K562 (cell line): ENCODE results near the gene OR5H15. TPM values are rescaled to one million over a fixed set of nuclear protein-coding genes. Genes with fewer than 3 reads are reported as not detected.

Experiments used
- ATAC-seq: fragments of 200-7000 bp; cut with Tn5 transposase; 3 replicates; pipeline ENCODE4 v1.9.1; 2020; ENCODE audit warnings: moderate library complexity
- BruUV-seq: library from RNA; stranded (reverse); fragments of 400-500 nt; replicated peaks from 2 replicates; lab custom pipeline; 2021; lab: Mats Ljungman, UMichigan
- CTCF ChIA-PET: fragments of 300-600 bp; formaldehyde crosslinking; extraction: SDS; loops from one replicate; lab custom pipeline; 2021; ENCODE audit warnings: low intra/inter-chr PET ratio; lab: Yijun Ruan, JAX
- POLR2A ChIA-PET: fragments of 300-600, 350-650 bp; sonication (Branson Sonifier 250); formaldehyde crosslinking; extraction: SDS; loops from one replicate; lab custom pipeline; 2021; ENCODE audit warnings: antibody characterized with exemption, inconsistent platforms; lab: Yijun Ruan, JAX
- DNase-seq, 4 experiments: peaks; one replicate each; pipeline versions ENCODE4 v3.0.0 to v3.0.0-alpha.2; 2011 to 2018; ENCODE audit warnings: low spot score in 3 of 4, mixed read lengths in 3 of 4; ENCODE audit errors: extremely low read depth in 1 of 4
- FAIRE-seq: peaks from 2 replicates; lab custom pipeline; 2011; peaks lifted over from hg19 to GRCh38; lab: Jason Lieb, UNC
- H2AFZ ChIP-seq: 2 replicates; pipeline ENCODE4 v1.6.0; 2011; ENCODE audit warnings: low read depth, low read length, control low read depth, inconsistent platforms
- H3K27ac ChIP-seq: fragments of 200-600 bp; 3 replicates; pipeline ENCODE4 v1.8.0; 2011; ENCODE audit warnings: low read depth, mild to moderate bottlenecking, control low read depth, inconsistent platforms, low read length, moderate library complexity, mixed read lengths; ENCODE audit errors: extremely low read depth
- H3K27me3 ChIP-seq, 2 experiments: fragments of 300-600 bp in 1 of 2; 2 replicates in 1 of 2; 3 replicates in 1 of 2; pipeline versions ENCODE4 v1.6.0 to v1.8.0; 2011; ENCODE audit warnings: inconsistent platforms in 2 of 2, low read length in 2 of 2, mild to moderate bottlenecking in 1 of 2, mixed read lengths in 1 of 2, moderate library complexity in 1 of 2; ENCODE audit not compliant: control insufficient read depth in 2 of 2, insufficient read depth in 2 of 2
- H3K36me3 ChIP-seq: fragments of 300-600 bp; 3 replicates; pipeline ENCODE4 v1.8.0; 2011; ENCODE audit warnings: mild to moderate bottlenecking, low read length, inconsistent platforms; ENCODE audit not compliant: control insufficient read depth, insufficient read depth
- H3K4me1 ChIP-seq, 2 experiments: fragments of 200-600 bp in 1 of 2; replicated peaks in 1 of 2; 2 replicates in 1 of 2; 3 replicates in 1 of 2; pipeline versions ENCODE4 v1.5.1 to v1.8.0; 2011; ENCODE audit warnings: inconsistent platforms in 2 of 2, low read length in 2 of 2, mild to moderate bottlenecking in 1 of 2, mixed read lengths in 1 of 2, moderate library complexity in 1 of 2; ENCODE audit not compliant: control insufficient read depth in 2 of 2, insufficient read depth in 2 of 2
- H3K4me2 ChIP-seq: 2 replicates; pipeline ENCODE4 v1.6.1; 2011; ENCODE audit warnings: low read length, control low read depth, inconsistent platforms, mixed read lengths; ENCODE audit not compliant: insufficient read depth
- H3K4me3 ChIP-seq: fragments of 200-600 bp; sonication (generic), shearing (Covaris generic); 2 replicates; pipeline ENCODE4 v1.5.1; 2016; ENCODE audit warnings: control low read depth, inconsistent platforms
- H3K79me2 ChIP-seq: fragments of 200-600 bp; 3 replicates; pipeline ENCODE4 v1.8.0; 2011; ENCODE audit warnings: low read length, inconsistent platforms; ENCODE audit not compliant: control insufficient read depth, insufficient read depth
- H3K9ac ChIP-seq, 2 experiments: 2 replicates each; pipeline versions ENCODE4 v1.6.0 to v1.6.1; 2011; ENCODE audit warnings: low read depth in 2 of 2, low read length in 2 of 2, control low read depth in 1 of 2, inconsistent platforms in 1 of 2, mild to moderate bottlenecking in 1 of 2, mixed read lengths in 1 of 2; ENCODE audit not compliant: insufficient read depth in 1 of 2
- H3K9me1 ChIP-seq: one replicate; pipeline ENCODE4 v1.6.0; 2011; ENCODE audit warnings: inconsistent platforms, mild to moderate bottlenecking, low read length, moderate library complexity; ENCODE audit not compliant: control insufficient read depth, insufficient read depth
- H3K9me3 ChIP-seq: replicated peaks from 2 replicates; pipeline ENCODE4 v1.5.1; 2011; ENCODE audit warnings: low read depth, low read length, inconsistent platforms; ENCODE audit not compliant: control insufficient read depth, insufficient read depth
- H4K20me1 ChIP-seq: replicated peaks from 2 replicates; pipeline ENCODE4 v1.6.1; 2011; ENCODE audit warnings: low read length, inconsistent platforms, mixed read lengths; ENCODE audit not compliant: control insufficient read depth, insufficient read depth
- ATF1 ChIP-seq, 2 experiments: fragments of 450-650 bp in 1 of 2; IDR thresholded peaks; 2 replicates each; pipeline ENCODE4 v1.6.1; 2016; ENCODE audit warnings: missing compliant biosample characterization in 1 of 2, missing genetic modification characterization in 1 of 2
- CCAR2 ChIP-seq: fragments of 200-400 bp; formaldehyde crosslinking; IDR thresholded peaks from 2 replicates; pipeline ENCODE4 v1.6.1; 2017; ENCODE audit warnings: mild to moderate bottlenecking, low read depth, low read length
- CLOCK ChIP-seq: fragments of 250-450 bp; sonication (Bioruptor Pico); IDR thresholded peaks from 2 replicates; pipeline ENCODE4 v1.4.0; 2020; ENCODE audit warnings: mild to moderate bottlenecking, moderate library complexity, borderline replicate concordance
- GATA2 ChIP-seq: sonication (generic); formaldehyde crosslinking; IDR thresholded peaks from 2 replicates; pipeline ENCODE4 v1.4.0; 2020; ENCODE audit warnings: mild to moderate bottlenecking, missing genetic modification reagents
- HNRNPUL1 ChIP-seq: fragments of 200-400 bp; formaldehyde crosslinking; IDR thresholded peaks from 2 replicates; pipeline ENCODE4 v1.6.1; 2017; ENCODE audit warnings: low read length
- NRF1 ChIP-seq, 2 experiments: fragments of 450-650 bp; IDR thresholded peaks in 1 of 2; conservative IDR thresholded peaks in 1 of 2; 2 replicates each; pipeline ENCODE4 v1.6.1; 2014; ENCODE audit warnings: mild to moderate bottlenecking in 2 of 2
- PATZ1 ChIP-seq: fragments of 250-450 bp; sonication (Bioruptor Pico); IDR thresholded peaks from 2 replicates; pipeline ENCODE4 v1.5.0; 2020; ENCODE audit warnings: mild to moderate bottlenecking, borderline replicate concordance
- PHB2 ChIP-seq: fragments of 450-650 bp; IDR thresholded peaks from 2 replicates; pipeline ENCODE4 v1.6.1; 2017; ENCODE audit warnings: low read depth
- SNAPC5 ChIP-seq: fragments of 250-450 bp; sonication (Bioruptor Pico); IDR thresholded peaks from 2 replicates; pipeline ENCODE4 v1.8.0; 2021; ENCODE audit warnings: moderate library complexity, mild to moderate bottlenecking, inconsistent platforms
- SP1 ChIP-seq: sonication (generic); formaldehyde crosslinking; IDR thresholded peaks from 2 replicates; pipeline ENCODE4 v1.8.1; 2022; ENCODE audit warnings: mild to moderate bottlenecking, missing genetic modification reagents
- ZBTB17 ChIP-seq: fragments of 450-650 bp; formaldehyde crosslinking; IDR thresholded peaks from 2 replicates; pipeline ENCODE4 v1.4.0; 2020; ENCODE audit warnings: mild to moderate bottlenecking
- ZFP1 ChIP-seq: fragments of 450-650 bp; formaldehyde crosslinking; IDR thresholded peaks from 2 replicates; pipeline ENCODE4 v1.4.0; 2020; ENCODE audit warnings: mild to moderate bottlenecking, mixed read lengths
- ZKSCAN1 ChIP-seq: fragments of 150-350 bp; IDR thresholded peaks from 2 replicates; pipeline ENCODE4 v1.6.1; 2016; ENCODE audit warnings: low read depth, low read length
- ZNF121 ChIP-seq: sonication (generic); formaldehyde crosslinking; conservative IDR thresholded peaks from 2 replicates; pipeline ENCODE4 v1.8.0; 2022; ENCODE audit warnings: missing genetic modification reagents
- ZNF134 ChIP-seq: fragments of 250-450 bp; sonication (Bioruptor Pico); conservative IDR thresholded peaks from 2 replicates; pipeline ENCODE4 v1.4.0; 2020
- ZNF174 ChIP-seq: fragments of 250-450 bp; sonication (Bioruptor Pico); IDR thresholded peaks from 2 replicates; pipeline ENCODE4 v1.4.0; 2020; ENCODE audit warnings: mild to moderate bottlenecking
- ZNF316 ChIP-seq: fragments of 450-650 bp; IDR thresholded peaks from 2 replicates; pipeline ENCODE4 v1.6.1; 2016
- ZNF444 ChIP-seq: fragments of 250-450 bp; sonication (Bioruptor Pico); IDR thresholded peaks from 2 replicates; pipeline ENCODE4 v1.4.0; 2020; ENCODE audit warnings: mild to moderate bottlenecking, moderate library complexity
- WGBS: fragments of 100-300 bp; shearing (Covaris generic); methylation state at CpG from one replicate; pipeline ENCODE4 v1.1.6; 2016; ENCODE audit warnings: low coverage, mixed read lengths; ENCODE audit not compliant: insufficient coverage; ENCODE audit errors: missing lambda C conversion rate; 5-methylcytosine and 5-hydroxymethylcytosine counted together
- in situ Hi-C: fragments of 300-500 bp; cut with MboI; formaldehyde crosslinking; loops from 4 replicates; pipeline ENCODE4 v1.15.0; 2018; ENCODE audit warnings: inconsistent platforms, mixed read lengths
- intact Hi-C: fragments of 100-400 bp; cut with micrococcal nuclease; formaldehyde crosslinking; loops from 2 replicates; pipeline ENCODE4 v1.14.2; 2022
- polyA plus RNA-seq, 8 experiments: library from polyadenylated mRNA; depleted of rRNA in 4 of 8; stranded (reverse) in 5 of 8; unstranded in 3 of 8; fragments of >200 nt; fragmentation: Nextera tagmentation in 2 of 8; fragmentation: Illumina TruSeq in 1 of 8; extraction: Ambion mirVana in 2 of 8; extraction: Trizol in 1 of 8; gene quantifications; 2 replicates each; pipeline versions ENCODE4 v1.2.1 to v1.2.3, GENCODE V29; 2011 to 2014; ENCODE audit warnings: inconsistent platforms in 1 of 8, missing spikeins in 1 of 8
- total RNA-seq, 7 experiments: library from RNA; depleted of rRNA in 6 of 7; stranded (reverse); fragments of >200 nt in 6 of 7; fragmentation: Illumina TruSeq in 2 of 7; extraction: Trizol in 2 of 7; gene quantifications; 2 replicates each; pipeline versions ENCODE4 v1.2.1 to v1.2.3, GENCODE V29; 2011 to 2021; ENCODE audit warnings: low replicate concordance in 1 of 7

The OR5H15 gene
- total and polyA plus RNA-seq, 9 of the 15 experiments (the other 6 are each of a cell fraction or from before 2014, with no cell fraction given) = not detected

- WGBS = 9% methylated on average over 1 of the region's 1 CpG
- no peak for FAIRE-seq
- Histone ChIP-seq H3K36me3 (no peaks in the 10 kb centered on the region), H3K9me3 (no peaks in the 10 kb centered on the region), H3K9me1 (no peaks in the 10 kb centered on the region), H3K27ac (no peak within 1 kb of the TSS), H3K4me2 (no peak within 1 kb of the TSS), H3K79me2 (no peaks in the 10 kb centered on the region), H4K20me1 (no peaks in the 10 kb centered on the region), H3K9ac (no peak within 1 kb of the TSS), H3K4me3 (no peak within 1 kb of the TSS), H3K4me1 (no peaks in the 10 kb centered on the region), H3K27me3 (no peaks in the 10 kb centered on the region), H2AFZ (no peak within 1 kb of the TSS)
- TF ChIP-seq ZNF316 (no peak), GATA2 (no peak), NRF1 (conservative IDR thresholded peaks at IDR 0.05 in 1 of 2, IDR thresholded peaks at IDR 0.05 in 1 of 2) (no peak), CCAR2 (no peak), ZFP1 (no peak), SP1 (no peak), HNRNPUL1 (no peak), ZNF444 (CRISPR knock-in tag) (no peak), PATZ1 (no peak), ZBTB17 (no peak), CLOCK (no peak), ZKSCAN1 (no peak), ZNF134 (CRISPR knock-in tag) (no peak), PHB2 (no peak), ZNF174 (CRISPR knock-in tag) (no peak), ZNF121 (CRISPR knock-in tag) (no peak), ATF1 (CRISPR knock-in tag; IDR thresholded peaks at IDR 0.05) (no peak), ATF1 (tag; IDR thresholded peaks at IDR 0.05) (no peak), SNAPC5 (CRISPR knock-in tag) (no peak)
- ChIA-PET CTCF (no interaction called here), POLR2A (no interaction called here)
- no peak for ATAC-seq
- no TSS peak for BruUV-seq
- in situ Hi-C loops (no loop called here), intact Hi-C loops (no loop called here)
- no peak for DNase-seq
Measured at GRCh38 chr3:98130421-98130820, 36.1 kb upstream of the OR5H15 start, which contains the start of gene OR5H1. TSS of gene OR5H1 (plus strand) at chr3:98130721. CDS start at chr3:98132698, 1,977 bp downstream.
